ENCODE results near the gene KLLN.
"Not testable (repeated sequence)": the region's sequence is repeated elsewhere in the genome, so short reads cannot be mapped to it uniquely, and the experiment has no call there.

The KLLN gene

DNA sequence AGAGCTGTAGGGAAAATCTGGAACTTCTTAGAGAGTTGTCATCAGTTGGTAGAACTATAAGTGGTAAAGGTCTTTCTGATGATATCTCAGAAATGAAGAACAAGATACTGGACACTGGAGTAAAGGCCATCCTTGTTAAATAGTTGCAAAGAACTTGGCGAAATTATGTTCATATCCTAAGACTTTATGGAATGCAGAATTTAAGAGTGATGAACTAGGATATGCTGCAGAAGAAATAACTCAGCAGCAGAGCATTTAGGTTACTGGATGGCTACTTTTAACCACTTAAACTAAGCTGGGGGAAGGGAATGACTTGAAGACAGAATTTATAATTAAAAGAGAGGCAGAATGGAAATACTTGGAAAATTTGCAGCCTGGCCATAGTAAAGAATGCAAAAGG is 23.8 kb upstream of the KLLN start:
- TF ChIP-seq CTCF (IDR thresholded peaks at IDR 0.05; ENCODE audit: unreplicated experiment in 3 of 3), result no peak
- H3K27ac Mint-ChIP-seq, result no peak overlapping the region
- H3K4me3 Mint-ChIP-seq, result no peak overlapping the region
- peaks cover 61% of the 10 kb centered on the region for H3K36me3 Mint-ChIP-seq (ENCODE audit: low read depth)
- peaks cover 12% of the 10 kb centered on the region for H3K9me3 Mint-ChIP-seq
- no peaks in the 10 kb centered on the region for H3K4me1 Mint-ChIP-seq
- H3K27me3 Mint-ChIP-seq (ENCODE audit: low read depth), result no peaks in the 10 kb centered on the region

DNA sequence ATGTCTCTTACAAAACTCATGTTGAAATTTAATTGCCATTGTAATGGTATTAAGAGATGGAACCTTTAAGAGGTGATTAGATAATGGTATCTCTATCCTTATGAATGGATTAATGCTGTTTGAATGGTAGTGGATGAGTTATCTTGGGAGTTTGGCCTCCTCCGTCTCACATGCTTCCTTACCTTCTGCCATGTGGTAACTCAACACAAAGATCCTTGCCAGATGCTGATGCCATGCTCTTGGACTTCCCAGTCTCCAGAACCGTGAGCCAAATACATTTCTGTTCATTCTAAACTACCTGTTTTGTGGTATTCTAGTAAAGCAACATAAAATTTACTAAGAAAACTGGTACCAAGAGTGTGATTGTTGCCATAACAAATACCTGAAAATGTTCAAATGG is 23.3 kb upstream of the KLLN start:
- Mint-ChIP-seq H3K27ac (no peak overlapping the region), H3K9me3 (peaks cover 17% of the 10 kb centered on the region), H3K36me3 (ENCODE audit: low read depth) (peaks cover 65% of the 10 kb centered on the region), H3K4me3 (no peak overlapping the region), H3K4me1 (no peaks in the 10 kb centered on the region), H3K27me3 (ENCODE audit: low read depth) (no peaks in the 10 kb centered on the region)
- no peak for TF ChIP-seq CTCF (IDR thresholded peaks at IDR 0.05; ENCODE audit: unreplicated experiment in 3 of 3)

GRCh38 chr10:87882555-87883294 is 19.4 kb upstream of the KLLN start:
- Mint-ChIP-seq H3K4me3 (no peak overlapping the region), H3K9me3 (peaks cover 26% of the 10 kb centered on the region), H3K27ac (no peak overlapping the region), H3K36me3 (ENCODE audit: low read depth) (peaks cover 75% of the 10 kb centered on the region), H3K4me1 (no peaks in the 10 kb centered on the region), H3K27me3 (ENCODE audit: low read depth) (no peaks in the 10 kb centered on the region)
- TF ChIP-seq CTCF (IDR thresholded peaks at IDR 0.05; ENCODE audit: unreplicated experiment in 3 of 3), result no peak

GRCh38 chr10:87881373-87882059 is 18.2 kb upstream of the KLLN start:
- H3K27ac Mint-ChIP-seq; H3K4me3 Mint-ChIP-seq; H3K27me3 Mint-ChIP-seq (ENCODE audit: low read depth); H3K4me1 Mint-ChIP-seq: not testable (repeated sequence)
- Mint-ChIP-seq H3K9me3 (peaks cover 22% of the 10 kb centered on the region), H3K36me3 (ENCODE audit: low read depth) (peaks cover 63% of the 10 kb centered on the region)

- no peaks in the 10 kb centered on the region for H3K27me3 Mint-ChIP-seq (ENCODE audit: low read depth)
- TF ChIP-seq CTCF (IDR thresholded peaks at IDR 0.05; ENCODE audit: unreplicated experiment in 3 of 3), result no peak
Observed at GRCh38 chr10:87880336-87880735, 17.0 kb upstream of the KLLN start.

GRCh38 chr10:87878664-87879459 is 15.5 kb upstream of the KLLN start:
- H3K27me3 Mint-ChIP-seq (ENCODE audit: low read depth), result no peaks in the 10 kb centered on the region
- peaks cover 4% of the 10 kb centered on the region for H3K4me1 Mint-ChIP-seq
- no peak overlapping the region for H3K4me3 Mint-ChIP-seq
- no peak for TF ChIP-seq CTCF (IDR thresholded peaks at IDR 0.05; ENCODE audit: unreplicated experiment in 3 of 3)
- H3K36me3 Mint-ChIP-seq (ENCODE audit: low read depth), result peaks cover 52% of the 10 kb centered on the region
- peaks cover 15% of the 10 kb centered on the region for H3K9me3 Mint-ChIP-seq
- H3K27ac Mint-ChIP-seq, result peak overlapping the region in 1 of 3 experiments; percentile 43

More at GRCh38 chr10:87880336-87880735, 17.0 kb upstream of the KLLN start:
- H3K36me3 Mint-ChIP-seq (ENCODE audit: low read depth), result peaks cover 52% of the 10 kb centered on the region
- H3K27ac Mint-ChIP-seq, result no peak overlapping the region
- H3K9me3 Mint-ChIP-seq, result peaks cover 15% of the 10 kb centered on the region
- no peaks in the 10 kb centered on the region for H3K4me1 Mint-ChIP-seq
- H3K4me3 Mint-ChIP-seq, result no peak overlapping the region
